K562 (cell line): ENCODE data around the gene CSKMT. TPM values are rescaled to one million over a fixed set of nuclear protein-coding genes. Genes with fewer than 3 reads are reported as not detected.
"Not testable (repeated sequence)": the region's sequence is repeated elsewhere in the genome, so short reads cannot be mapped to it uniquely, and the experiment has no call there.

ENCODE experiments used
- ATAC-seq: fragments of 200-7000 bp; cut with Tn5 transposase; 3 replicates; pipeline ENCODE4 v1.9.1; 2020; ENCODE audit warnings: moderate library complexity
- BruUV-seq: library from RNA; stranded (reverse); fragments of 400-500 nt; replicated peaks from 2 replicates; lab custom pipeline; 2021; lab: Mats Ljungman, UMichigan
- CTCF ChIA-PET: fragments of 300-600 bp; formaldehyde crosslinking; extraction: SDS; loops from one replicate; lab custom pipeline; 2021; ENCODE audit warnings: low intra/inter-chr PET ratio; lab: Yijun Ruan, JAX
- POLR2A ChIA-PET: fragments of 300-600, 350-650 bp; sonication (Branson Sonifier 250); formaldehyde crosslinking; extraction: SDS; loops from one replicate; lab custom pipeline; 2021; ENCODE audit warnings: antibody characterized with exemption, inconsistent platforms; lab: Yijun Ruan, JAX
- DNase-seq, 4 experiments: peaks; one replicate each; pipeline versions ENCODE4 v3.0.0 to v3.0.0-alpha.2; 2011 to 2018; ENCODE audit warnings: low spot score in 3 of 4, mixed read lengths in 3 of 4; ENCODE audit errors: extremely low read depth in 1 of 4
- FAIRE-seq: peaks from 2 replicates; lab custom pipeline; 2011; peaks lifted over from hg19 to GRCh38; lab: Jason Lieb, UNC
- H2AFZ ChIP-seq: 2 replicates; pipeline ENCODE4 v1.6.0; 2011; ENCODE audit warnings: low read depth, low read length, control low read depth, inconsistent platforms
- H3K27ac ChIP-seq: fragments of 200-600 bp; 3 replicates; pipeline ENCODE4 v1.8.0; 2011; ENCODE audit warnings: low read depth, mild to moderate bottlenecking, control low read depth, inconsistent platforms, low read length, moderate library complexity, mixed read lengths; ENCODE audit errors: extremely low read depth
- H3K27me3 ChIP-seq, 2 experiments: fragments of 300-600 bp in 1 of 2; 2 replicates in 1 of 2; 3 replicates in 1 of 2; pipeline versions ENCODE4 v1.6.0 to v1.8.0; 2011; ENCODE audit warnings: inconsistent platforms in 2 of 2, low read length in 2 of 2, mild to moderate bottlenecking in 1 of 2, mixed read lengths in 1 of 2, moderate library complexity in 1 of 2; ENCODE audit not compliant: control insufficient read depth in 2 of 2, insufficient read depth in 2 of 2
- H3K36me3 ChIP-seq: fragments of 300-600 bp; 3 replicates; pipeline ENCODE4 v1.8.0; 2011; ENCODE audit warnings: mild to moderate bottlenecking, low read length, inconsistent platforms; ENCODE audit not compliant: control insufficient read depth, insufficient read depth
- H3K4me1 ChIP-seq, 2 experiments: fragments of 200-600 bp in 1 of 2; replicated peaks in 1 of 2; 2 replicates in 1 of 2; 3 replicates in 1 of 2; pipeline versions ENCODE4 v1.5.1 to v1.8.0; 2011; ENCODE audit warnings: inconsistent platforms in 2 of 2, low read length in 2 of 2, mild to moderate bottlenecking in 1 of 2, mixed read lengths in 1 of 2, moderate library complexity in 1 of 2; ENCODE audit not compliant: control insufficient read depth in 2 of 2, insufficient read depth in 2 of 2
- H3K4me2 ChIP-seq: 2 replicates; pipeline ENCODE4 v1.6.1; 2011; ENCODE audit warnings: low read length, control low read depth, inconsistent platforms, mixed read lengths; ENCODE audit not compliant: insufficient read depth
- H3K4me3 ChIP-seq: fragments of 200-600 bp; sonication (generic), shearing (Covaris generic); 2 replicates; pipeline ENCODE4 v1.5.1; 2016; ENCODE audit warnings: control low read depth, inconsistent platforms
- H3K79me2 ChIP-seq: fragments of 200-600 bp; 3 replicates; pipeline ENCODE4 v1.8.0; 2011; ENCODE audit warnings: low read length, inconsistent platforms; ENCODE audit not compliant: control insufficient read depth, insufficient read depth
- H3K9ac ChIP-seq, 2 experiments: 2 replicates each; pipeline versions ENCODE4 v1.6.0 to v1.6.1; 2011; ENCODE audit warnings: low read depth in 2 of 2, low read length in 2 of 2, control low read depth in 1 of 2, inconsistent platforms in 1 of 2, mild to moderate bottlenecking in 1 of 2, mixed read lengths in 1 of 2; ENCODE audit not compliant: insufficient read depth in 1 of 2
- H3K9me1 ChIP-seq: one replicate; pipeline ENCODE4 v1.6.0; 2011; ENCODE audit warnings: inconsistent platforms, mild to moderate bottlenecking, low read length, moderate library complexity; ENCODE audit not compliant: control insufficient read depth, insufficient read depth
- H3K9me3 ChIP-seq: replicated peaks from 2 replicates; pipeline ENCODE4 v1.5.1; 2011; ENCODE audit warnings: low read depth, low read length, inconsistent platforms; ENCODE audit not compliant: control insufficient read depth, insufficient read depth
- H4K20me1 ChIP-seq: replicated peaks from 2 replicates; pipeline ENCODE4 v1.6.1; 2011; ENCODE audit warnings: low read length, inconsistent platforms, mixed read lengths; ENCODE audit not compliant: control insufficient read depth, insufficient read depth
- NFIC ChIP-seq: fragments of 450-650 bp; IDR thresholded peaks from 2 replicates; pipeline ENCODE4 v1.6.1; 2017; ENCODE audit warnings: mild to moderate bottlenecking, inconsistent platforms
- NUFIP1 ChIP-seq: fragments of 450-650 bp; IDR thresholded peaks from 2 replicates; pipeline ENCODE4 v1.6.1; 2018; ENCODE audit not compliant: partially characterized antibody
- SAFB2 ChIP-seq: fragments of 200-400 bp; formaldehyde crosslinking; IDR thresholded peaks from 2 replicates; pipeline ENCODE4 v1.6.1; 2018; ENCODE audit warnings: borderline replicate concordance, low read length, low read depth, moderate library complexity; ENCODE audit not compliant: severe bottlenecking
- VEZF1 ChIP-seq: fragments of 200-800 bp; sonication (Bioruptor generic); IDR thresholded peaks from 2 replicates; pipeline ENCODE4 v1.6.1; 2017; ENCODE audit warnings: missing genetic modification characterization, missing compliant biosample characterization
- ZNF445 ChIP-seq: fragments of 250-450 bp; sonication (Bioruptor Pico); IDR thresholded peaks from 2 replicates; pipeline ENCODE4 v1.4.0; 2020; ENCODE audit warnings: low read depth, mild to moderate bottlenecking, moderate library complexity
- WGBS: fragments of 100-300 bp; shearing (Covaris generic); methylation state at CpG from one replicate; pipeline ENCODE4 v1.1.6; 2016; ENCODE audit warnings: low coverage, mixed read lengths; ENCODE audit not compliant: insufficient coverage; ENCODE audit errors: missing lambda C conversion rate; 5-methylcytosine and 5-hydroxymethylcytosine counted together
- in situ Hi-C: fragments of 300-500 bp; cut with MboI; formaldehyde crosslinking; loops from 4 replicates; pipeline ENCODE4 v1.15.0; 2018; ENCODE audit warnings: inconsistent platforms, mixed read lengths
- intact Hi-C: fragments of 100-400 bp; cut with micrococcal nuclease; formaldehyde crosslinking; loops from 2 replicates; pipeline ENCODE4 v1.14.2; 2022
- polyA plus RNA-seq, 8 experiments: library from polyadenylated mRNA; depleted of rRNA in 4 of 8; stranded (reverse) in 5 of 8; unstranded in 3 of 8; fragments of >200 nt; fragmentation: Nextera tagmentation in 2 of 8; fragmentation: Illumina TruSeq in 1 of 8; extraction: Ambion mirVana in 2 of 8; extraction: Trizol in 1 of 8; gene quantifications; 2 replicates each; pipeline versions ENCODE4 v1.2.1 to v1.2.3, GENCODE V29; 2011 to 2014; ENCODE audit warnings: inconsistent platforms in 1 of 8, missing spikeins in 1 of 8
- total RNA-seq, 7 experiments: library from RNA; depleted of rRNA in 6 of 7; stranded (reverse); fragments of >200 nt in 6 of 7; fragmentation: Illumina TruSeq in 2 of 7; extraction: Trizol in 2 of 7; gene quantifications; 2 replicates each; pipeline versions ENCODE4 v1.2.1 to v1.2.3, GENCODE V29; 2011 to 2021; ENCODE audit warnings: low replicate concordance in 1 of 7

Gene CSKMT
- total and polyA plus RNA-seq, 9 of the 15 experiments (the other 6 are each of a cell fraction or from before 2014, with no cell fraction given) = 10.3 to 108 (median 27.2) TPM

GRCh38 chr11:62689421-62690183 is 24.5 kb downstream of the CSKMT start, which contains the start of gene LRRN4CL (continued):
- TF ChIP-seq NFIC (0 out of 2 replicates have a peak, but pooled peaks have one; percentile 16), VEZF1 (CRISPR knock-in tag) (peak; percentile 25; the same call in 1 of the 2 replicates), NUFIP1 (no peak), ZNF445 (CRISPR knock-in tag) (no peak), SAFB2 (no peak)

- in situ Hi-C loops (loop anchor here (5.0 kb wide), 1 partner anchor 301 kb away; no protein-coding TSS in a partner anchor), intact Hi-C loops (loop anchor here (5.0 kb wide), 2 partner anchors 81 to 101 kb away; partner anchors contain the start of genes EML3, ROM1 and TUT1)
- CTCF ChIA-PET, H2AFZ ChIP-seq, H3K27ac ChIP-seq, H3K79me2 ChIP-seq, FAIRE-seq, H3K4me2 ChIP-seq, H3K4me3 ChIP-seq, ATAC-seq, H3K27me3 ChIP-seq, BruUV-seq, DNase-seq, H3K9me1 ChIP-seq, H3K4me1 ChIP-seq, H4K20me1 ChIP-seq, H3K9me3 ChIP-seq, H3K9ac ChIP-seq: not testable (repeated sequence)
- POLR2A ChIA-PET = interaction anchor here (0.6 to 2.5 kb wide), 5 partner anchors 12 to 317 kb away, joined by 3 to 8 read pairs (median 4); partner anchors contain the start of genes C11orf98, CSKMT and UBXN1
- 88% methylated on average over 1 of the region's 4 CpGs for WGBS
- H3K36me3 ChIP-seq = peaks cover 42% of the 10 kb centered on the region
Measured at GRCh38 chr11:62693624-62694023, 28.5 kb downstream of the CSKMT start.
